ENCODE measurements around the gene ICAM3. TPM values are rescaled to one million over a fixed set of nuclear protein-coding genes. Genes with fewer than 3 reads are reported as not detected.

ICAM3 gene
- total RNA-seq, 6 experiments from 2014 or later = 14.7 to 17.7 (median 16.8) TPM

- DNase-seq = no peak
- Mint-ChIP-seq H3K36me3 (ENCODE audit: low read depth) (no peaks in the 10 kb centered on the region), H3K4me3 (no peak overlapping the region), H3K4me1 (ENCODE audit: low read depth) (peaks cover 20% of the 10 kb centered on the region), H3K27me3 (ENCODE audit: insufficient read depth) (no peaks in the 10 kb centered on the region), H3K9me3 (no peaks in the 10 kb centered on the region), H3K27ac (no peak overlapping the region)
- no peak for TF ChIP-seq CTCF (IDR thresholded peaks at IDR 0.05)
Measured at GRCh38 chr19:10299545-10300458, 39.6 kb downstream of the ICAM3 start.

GRCh38 chr19:10295847-10296591 is 43.4 kb downstream of the ICAM3 start:
- no peak overlapping the region for H3K27ac Mint-ChIP-seq

GRCh38 chr19:10295305-10295846 is 44.0 kb downstream of the ICAM3 start:
- no peak overlapping the region for H3K27ac Mint-ChIP-seq
- H3K4me1 Mint-ChIP-seq (ENCODE audit: low read depth) = peaks cover 14% of the 10 kb centered on the region
- no peak overlapping the region for H3K4me3 Mint-ChIP-seq
- peaks cover 10% of the 10 kb centered on the region for H3K36me3 Mint-ChIP-seq (ENCODE audit: low read depth)
- TF ChIP-seq CTCF (IDR thresholded peaks at IDR 0.05) = peak; percentile 18; the same call in 1 of the 2 replicates
- no peaks in the 10 kb centered on the region; the same call in 1 of the 2 replicates for H3K9me3 Mint-ChIP-seq
- peaks cover 5% of the 10 kb centered on the region for H3K27me3 Mint-ChIP-seq (ENCODE audit: insufficient read depth)
- no peak for DNase-seq

More at GRCh38 chr19:10295847-10296591, 43.4 kb downstream of the ICAM3 start:
- H3K36me3 Mint-ChIP-seq (ENCODE audit: low read depth) = peaks cover 10% of the 10 kb centered on the region
- no peaks in the 10 kb centered on the region; the same call in 1 of the 2 replicates for H3K9me3 Mint-ChIP-seq
- peaks cover 7% of the 10 kb centered on the region for H3K4me1 Mint-ChIP-seq (ENCODE audit: low read depth)
- TF ChIP-seq CTCF (IDR thresholded peaks at IDR 0.05) = no peak
- no peak for DNase-seq
- H3K4me3 Mint-ChIP-seq = no peak overlapping the region; the same call in 1 of the 2 replicates
- peaks cover 2% of the 10 kb centered on the region; the same call in 1 of the 2 replicates for H3K27me3 Mint-ChIP-seq (ENCODE audit: insufficient read depth)

GRCh38 chr19:10294368-10294697 is 45.1 kb downstream of the ICAM3 start:
- no peak for DNase-seq
- no peak overlapping the region for H3K4me3 Mint-ChIP-seq
- peaks cover 6% of the 10 kb centered on the region for H3K27me3 Mint-ChIP-seq (ENCODE audit: insufficient read depth)
- no peak for TF ChIP-seq CTCF (IDR thresholded peaks at IDR 0.05)
- no peaks in the 10 kb centered on the region; the same call in 1 of the 2 replicates for H3K9me3 Mint-ChIP-seq
- peaks cover 10% of the 10 kb centered on the region for H3K36me3 Mint-ChIP-seq (ENCODE audit: low read depth)
- H3K27ac Mint-ChIP-seq = no peak overlapping the region
- H3K4me1 Mint-ChIP-seq (ENCODE audit: low read depth) = peaks cover 18% of the 10 kb centered on the region

GRCh38 chr19:10293637-10294367 is 45.6 kb downstream of the ICAM3 start:
- H3K9me3 Mint-ChIP-seq = no peaks in the 10 kb centered on the region; the same call in 1 of the 2 replicates
- H3K36me3 Mint-ChIP-seq (ENCODE audit: low read depth) = peaks cover 10% of the 10 kb centered on the region
- no peak overlapping the region for H3K27ac Mint-ChIP-seq
- DNase-seq = no peak
- TF ChIP-seq CTCF (IDR thresholded peaks at IDR 0.05) = no peak
- peaks cover 22% of the 10 kb centered on the region for H3K4me1 Mint-ChIP-seq (ENCODE audit: low read depth)
- peaks cover 8% of the 10 kb centered on the region for H3K27me3 Mint-ChIP-seq (ENCODE audit: insufficient read depth)
- 0 out of 2 replicates have a peak overlapping the region, but pooled peaks have one; percentile 14 for H3K4me3 Mint-ChIP-seq

Data from HFFc6 (cell line).